ENCODE measurements around the gene KRTAP19-4. TPM values are rescaled to one million over a fixed set of nuclear protein-coding genes. Genes with fewer than 3 reads are reported as not detected.

Gene KRTAP19-4
- total RNA-seq, 1 donor from 2014 or later, result not detected

- DNase-seq (ENCODE audit: low spot score), result no peak
- Histone ChIP-seq H3K4me3 (no peak within 1 kb of the TSS), H3K79me2 (ENCODE audit: low read depth) (no peaks in the 10 kb centered on the region), H3K27me3 (no peaks in the 10 kb centered on the region), H4K20me1 (ENCODE audit: low read depth) (no peaks in the 10 kb centered on the region), H2AFZ (replicated peaks) (no peak within 1 kb of the TSS), H3K36me3 (no peaks in the 10 kb centered on the region), H3K9ac (no peak within 1 kb of the TSS), H3K4me2 (no peak within 1 kb of the TSS), H3K27ac (no peak within 1 kb of the TSS), H3K4me1 (no peaks in the 10 kb centered on the region), H3K9me3 (ENCODE audit: low read depth) (no peaks in the 10 kb centered on the region), H3F3A (ENCODE audit: low read depth) (no peaks in the 10 kb centered on the region)
- H3K27ac Mint-ChIP-seq, result no peak within 1 kb of the TSS
- TF ChIP-seq, protein P1, sequence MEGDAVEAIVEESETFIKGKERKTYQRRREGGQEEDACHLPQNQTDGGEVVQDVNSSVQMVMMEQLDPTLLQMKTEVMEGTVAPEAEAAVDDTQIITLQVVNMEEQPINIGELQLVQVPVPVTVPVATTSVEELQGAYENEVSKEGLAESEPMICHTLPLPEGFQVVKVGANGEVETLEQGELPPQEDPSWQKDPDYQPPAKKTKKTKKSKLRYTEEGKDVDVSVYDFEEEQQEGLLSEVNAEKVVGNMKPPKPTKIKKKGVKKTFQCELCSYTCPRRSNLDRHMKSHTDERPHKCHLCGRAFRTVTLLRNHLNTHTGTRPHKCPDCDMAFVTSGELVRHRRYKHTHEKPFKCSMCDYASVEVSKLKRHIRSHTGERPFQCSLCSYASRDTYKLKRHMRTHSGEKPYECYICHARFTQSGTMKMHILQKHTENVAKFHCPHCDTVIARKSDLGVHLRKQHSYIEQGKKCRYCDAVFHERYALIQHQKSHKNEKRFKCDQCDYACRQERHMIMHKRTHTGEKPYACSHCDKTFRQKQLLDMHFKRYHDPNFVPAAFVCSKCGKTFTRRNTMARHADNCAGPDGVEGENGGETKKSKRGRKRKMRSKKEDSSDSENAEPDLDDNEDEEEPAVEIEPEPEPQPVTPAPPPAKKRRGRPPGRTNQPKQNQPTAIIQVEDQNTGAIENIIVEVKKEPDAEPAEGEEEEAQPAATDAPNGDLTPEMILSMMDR (IDR thresholded peaks at IDR 0.05), result no peak
- TF ChIP-seq EZH2phosphoT487 (IDR thresholded peaks at IDR 0.05) (no peak), EZH2 (IDR thresholded peaks at IDR 0.05) (no peak)
- peaks cover 2% of the 10 kb centered on the region for H3K4me1 Mint-ChIP-seq
- peaks cover 5% of the 10 kb centered on the region for H3K9me3 Mint-ChIP-seq
- H3K4me3 Mint-ChIP-seq, result no peak within 1 kb of the TSS
- peaks cover 2% of the 10 kb centered on the region for H3K36me3 Mint-ChIP-seq
- H3K27me3 Mint-ChIP-seq (ENCODE audit: insufficient read depth, low read depth), result no peaks in the 10 kb centered on the region
Observed at GRCh38 chr21:30491963-30492428, 5.0 kb downstream of the KRTAP19-4 start, which contains the start of gene KRTAP19-3. TSS of gene KRTAP19-3 (minus strand) at chr21:30492013. CDS start at chr21:30491957, 56 bp downstream.

- Mint-ChIP-seq H3K27ac (no peak within 1 kb of the TSS), H3K36me3 (peaks cover 5% of the 10 kb centered on the region), H3K9me3 (peaks cover 21% of the 10 kb centered on the region), H3K4me3 (no peak within 1 kb of the TSS), H3K4me1 (peaks cover 3% of the 10 kb centered on the region), H3K27me3 (ENCODE audit: insufficient read depth, low read depth) (no peaks in the 10 kb centered on the region)
- TF ChIP-seq, protein P1 (IDR thresholded peaks at IDR 0.05), result no peak
- TF ChIP-seq EZH2 (IDR thresholded peaks at IDR 0.05), result no peak
- TF ChIP-seq EZH2phosphoT487 (IDR thresholded peaks at IDR 0.05), result no peak
- Histone ChIP-seq H3K27ac (no peak within 1 kb of the TSS), H3F3A (ENCODE audit: low read depth) (no peaks in the 10 kb centered on the region), H3K4me1 (peaks cover 7% of the 10 kb centered on the region), H3K36me3 (no peaks in the 10 kb centered on the region), H3K27me3 (no peaks in the 10 kb centered on the region), H3K79me2 (ENCODE audit: low read depth) (no peaks in the 10 kb centered on the region), H3K4me3 (no peak within 1 kb of the TSS), H4K20me1 (ENCODE audit: low read depth) (no peaks in the 10 kb centered on the region), H3K9ac (no peak within 1 kb of the TSS), H3K9me3 (ENCODE audit: low read depth) (no peaks in the 10 kb centered on the region), H3K4me2 (no peak within 1 kb of the TSS), H2AFZ (replicated peaks) (no peak within 1 kb of the TSS)
- DNase-seq (ENCODE audit: low spot score), result no peak
Observed at GRCh38 chr21:30487336-30487735, 9.6 kb downstream of the KRTAP19-4 start, which contains the start of gene KRTAP19-2. TSS of gene KRTAP19-2 (minus strand) at chr21:30487436. CDS start at chr21:30487348, 88 bp downstream.

DNA sequence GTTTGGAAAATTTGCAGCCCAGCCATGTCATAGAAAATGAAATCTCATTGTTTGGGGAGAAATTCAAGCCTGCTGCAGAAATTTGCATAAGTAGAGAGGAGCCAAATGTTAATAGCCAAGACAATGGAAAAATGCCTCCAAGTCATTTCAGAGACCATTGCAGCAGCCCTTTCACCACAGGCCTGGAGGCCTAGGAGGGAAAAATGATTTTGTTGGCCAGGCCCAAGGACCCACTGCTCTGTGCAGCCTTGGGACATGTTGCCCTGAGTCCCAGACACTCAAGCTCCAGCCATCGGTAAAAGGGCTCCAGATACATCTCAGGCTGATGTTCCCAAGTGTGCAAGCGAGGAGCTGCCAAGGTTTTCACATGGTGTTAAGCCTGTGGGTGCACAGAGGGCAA is 10.8 kb downstream of the KRTAP19-4 start:
- peaks cover 5% of the 10 kb centered on the region for H3K36me3 Mint-ChIP-seq

More for the DNA sequence above, 10.8 kb downstream of the KRTAP19-4 start:
- no peak for DNase-seq (ENCODE audit: low spot score)
- Histone ChIP-seq H3K4me3 (no peak overlapping the region), H3K79me2 (ENCODE audit: low read depth) (no peaks in the 10 kb centered on the region), H3K4me2 (no peak overlapping the region), H4K20me1 (ENCODE audit: low read depth) (no peaks in the 10 kb centered on the region), H3K4me1 (peaks cover 7% of the 10 kb centered on the region), H3K9ac (no peak overlapping the region), H3F3A (ENCODE audit: low read depth) (no peaks in the 10 kb centered on the region), H3K27ac (no peak overlapping the region), H3K27me3 (no peaks in the 10 kb centered on the region), H3K9me3 (ENCODE audit: low read depth) (no peaks in the 10 kb centered on the region), H2AFZ (replicated peaks) (no peak overlapping the region), H3K36me3 (no peaks in the 10 kb centered on the region)
- no peaks in the 10 kb centered on the region for H3K27me3 Mint-ChIP-seq (ENCODE audit: insufficient read depth, low read depth)
- no peak overlapping the region for H3K4me3 Mint-ChIP-seq
- TF ChIP-seq EZH2phosphoT487 (IDR thresholded peaks at IDR 0.05), result no peak
- TF ChIP-seq, protein P1 (IDR thresholded peaks at IDR 0.05), result no peak
- no peak for TF ChIP-seq EZH2 (IDR thresholded peaks at IDR 0.05)
- peaks cover 3% of the 10 kb centered on the region for H3K4me1 Mint-ChIP-seq
- H3K9me3 Mint-ChIP-seq, result peaks cover 21% of the 10 kb centered on the region
- no peak overlapping the region for H3K27ac Mint-ChIP-seq
